Large intestine (tissue), 3 donors: Measurements from ENCODE around the gene PCARE. TPM values are rescaled to one million over a fixed set of nuclear protein-coding genes. Genes with fewer than 3 reads are reported as not detected.
"Not testable (repeated sequence)": the region's sequence is repeated elsewhere in the genome, so short reads cannot be mapped to it uniquely, and the experiment has no call there.

Source experiments
- DNase-seq, 2 donors: peaks; one replicate each; pipeline versions ENCODE4 v3.0.0 to v3.0.0-alpha.2; 2013
- H3K27ac ChIP-seq: one replicate; pipeline ENCODE4 v1.5.1; 2013; ENCODE audit warnings: low read length
- H3K27me3 ChIP-seq: 2 replicates; pipeline ENCODE4 v1.6.1; 2013; ENCODE audit warnings: low read length; ENCODE audit not compliant: control insufficient read depth, insufficient read depth
- H3K36me3 ChIP-seq: 2 replicates; pipeline ENCODE4 v1.6.1; 2013; ENCODE audit warnings: low read length; ENCODE audit not compliant: control insufficient read depth, insufficient read depth
- H3K4me1 ChIP-seq: one replicate; pipeline ENCODE4 v1.6.1; 2013; ENCODE audit warnings: low read length; ENCODE audit not compliant: control insufficient read depth, insufficient read depth
- H3K4me3 ChIP-seq: one replicate; pipeline ENCODE4 v1.5.1; 2013; ENCODE audit warnings: low read length
- H3K9me3 ChIP-seq: one replicate; pipeline ENCODE4 v1.6.1; 2013; ENCODE audit warnings: mild to moderate bottlenecking, low read depth, low read length, moderate library complexity; ENCODE audit not compliant: control insufficient read depth
- WGBS: methylation state at CpG from one replicate; pipeline ENCODE4 v1.1.5; 2013; ENCODE audit warnings: low lambda C conversion rate; ENCODE audit not compliant: insufficient coverage; 5-methylcytosine and 5-hydroxymethylcytosine counted together
- polyA plus RNA-seq: library from polyadenylated mRNA; unstranded; fragments of 120-200 nt; gene quantifications from one replicate; pipeline ENCODE4 v1.2.1, GENCODE V29; 2013

Gene PCARE
- polyA plus RNA-seq, 1 donor = 0.01 TPM

GRCh38 chr2:29113027-29113686 is 38.8 kb upstream of the PCARE start:
- no peak overlapping the region for H3K27ac ChIP-seq
- no peaks in the 10 kb centered on the region for H3K36me3 ChIP-seq
- no peaks in the 10 kb centered on the region for H3K9me3 ChIP-seq
- peaks cover 41% of the 10 kb centered on the region for H3K27me3 ChIP-seq
- H3K4me1 ChIP-seq = peaks cover 2% of the 10 kb centered on the region
- no peak overlapping the region for H3K4me3 ChIP-seq
- WGBS = no CpG with 5 or more reads among the region's 5 CpGs
- no peak for DNase-seq

- H3K36me3 ChIP-seq = no peaks in the 10 kb centered on the region
- H3K4me3 ChIP-seq = no peak overlapping the region
- peaks cover 2% of the 10 kb centered on the region for H3K4me1 ChIP-seq
- no peak overlapping the region for H3K27ac ChIP-seq
- no peak for DNase-seq
- no peaks in the 10 kb centered on the region for H3K9me3 ChIP-seq
- peaks cover 38% of the 10 kb centered on the region for H3K27me3 ChIP-seq
Observed at GRCh38 chr2:29112379-29112778, 38.1 kb upstream of the PCARE start.

- 100% methylated on average over 1 of the region's 4 CpGs for WGBS
- no peaks in the 10 kb centered on the region for H3K9me3 ChIP-seq
- peaks cover 2% of the 10 kb centered on the region for H3K4me1 ChIP-seq
- no peak for DNase-seq
- no peak overlapping the region for H3K4me3 ChIP-seq
- peaks cover 31% of the 10 kb centered on the region for H3K27me3 ChIP-seq
- H3K36me3 ChIP-seq = no peaks in the 10 kb centered on the region
- no peak overlapping the region for H3K27ac ChIP-seq
Observed at GRCh38 chr2:29110916-29111535, 36.7 kb upstream of the PCARE start.

GRCh38 chr2:29109246-29109645 is 34.9 kb upstream of the PCARE start:
- WGBS = no CpG with 5 or more reads among the region's 2 CpGs
- Histone ChIP-seq H3K36me3 (no peaks in the 10 kb centered on the region), H3K9me3 (no peaks in the 10 kb centered on the region)

GRCh38 chr2:29108225-29108624 is 33.9 kb upstream of the PCARE start:
- H3K4me3 ChIP-seq = no peak overlapping the region
- no peak for DNase-seq
- no peaks in the 10 kb centered on the region for H3K9me3 ChIP-seq
- 100% methylated on average over 1 of the region's 8 CpGs for WGBS
- no peaks in the 10 kb centered on the region for H3K4me1 ChIP-seq
- no peak overlapping the region for H3K27ac ChIP-seq
- H3K36me3 ChIP-seq = no peaks in the 10 kb centered on the region
- H3K27me3 ChIP-seq = peaks cover 11% of the 10 kb centered on the region

More at GRCh38 chr2:29109246-29109645, 34.9 kb upstream of the PCARE start:
- Histone ChIP-seq H3K4me3 (no peak overlapping the region), H3K4me1 (no peaks in the 10 kb centered on the region), H3K27me3 (peaks cover 20% of the 10 kb centered on the region), H3K27ac (no peak overlapping the region)
- DNase-seq = no peak

- H3K4me1 ChIP-seq, H3K9me3 ChIP-seq, H3K27me3 ChIP-seq, H3K36me3 ChIP-seq, H3K4me3 ChIP-seq, DNase-seq, H3K27ac ChIP-seq: not testable (repeated sequence)
- no CpG with 5 or more reads among the region's 3 CpGs for WGBS
Observed at GRCh38 chr2:29107547-29107946, 33.2 kb upstream of the PCARE start.

GRCh38 chr2:29106980-29107388 is 32.7 kb upstream of the PCARE start:
- WGBS = no CpG with 5 or more reads among the region's 2 CpGs
- H3K9me3 ChIP-seq = no peaks in the 10 kb centered on the region
- no peak for DNase-seq
- H3K4me1 ChIP-seq = no peaks in the 10 kb centered on the region
- no peak overlapping the region for H3K27ac ChIP-seq
- H3K36me3 ChIP-seq = no peaks in the 10 kb centered on the region
- no peak overlapping the region for H3K4me3 ChIP-seq
- peaks cover 6% of the 10 kb centered on the region for H3K27me3 ChIP-seq

- no CpG with 5 or more reads among the region's 3 CpGs for WGBS
- Histone ChIP-seq H3K9me3 (no peaks in the 10 kb centered on the region), H3K27ac (no peak overlapping the region), H3K4me3 (no peak overlapping the region), H3K27me3 (peaks cover 6% of the 10 kb centered on the region), H3K4me1 (no peaks in the 10 kb centered on the region), H3K36me3 (no peaks in the 10 kb centered on the region)
- DNase-seq = no peak
Observed at GRCh38 chr2:29106256-29106655, 31.9 kb upstream of the PCARE start.

GRCh38 chr2:29105375-29105774 is 31.1 kb upstream of the PCARE start:
- no peak overlapping the region for H3K4me3 ChIP-seq
- no peaks in the 10 kb centered on the region for H3K27me3 ChIP-seq
- H3K9me3 ChIP-seq = no peaks in the 10 kb centered on the region
- H3K27ac ChIP-seq = no peak overlapping the region
- DNase-seq = no peak
- no peaks in the 10 kb centered on the region for H3K36me3 ChIP-seq
- H3K4me1 ChIP-seq = no peaks in the 10 kb centered on the region
- no CpG with 5 or more reads among the region's 2 CpGs for WGBS

GRCh38 chr2:29104688-29105087 is 30.4 kb upstream of the PCARE start:
- H3K4me1 ChIP-seq = no peaks in the 10 kb centered on the region
- H3K4me3 ChIP-seq = no peak overlapping the region
- no peaks in the 10 kb centered on the region for H3K9me3 ChIP-seq
- no peaks in the 10 kb centered on the region for H3K36me3 ChIP-seq
- H3K27ac ChIP-seq = no peak overlapping the region
- WGBS = no CpG with 5 or more reads among the region's 5 CpGs
- no peak for DNase-seq
- H3K27me3 ChIP-seq = no peaks in the 10 kb centered on the region

GRCh38 chr2:29100564-29100963 is 26.2 kb upstream of the PCARE start:
- Histone ChIP-seq H3K27me3 (no peaks in the 10 kb centered on the region), H3K27ac (no peak overlapping the region), H3K4me1 (no peaks in the 10 kb centered on the region), H3K4me3 (no peak overlapping the region), H3K36me3 (no peaks in the 10 kb centered on the region), H3K9me3 (no peaks in the 10 kb centered on the region)
- no peak for DNase-seq
- no CpG with 5 or more reads among the region's 1 CpG for WGBS
